Fibroblast of peridontal ligament (primary cell): Measurements from ENCODE around the gene PDLIM7.

ENCODE experiments used
- DNase-seq: peaks from one replicate; pipeline ENCODE4 v3.0.0-alpha.2; 2010; ENCODE audit errors: extremely low read depth

PDLIM7 gene

GRCh38 chr5:177524941-177525655, 27.7 kb upstream of the PDLIM7 start:
- no peak for DNase-seq

GRCh38 chr5:177524539-177524900, 27.1 kb upstream of the PDLIM7 start:
- DNase-seq: no peak

GRCh38 chr5:177523711-177524538, 26.5 kb upstream of the PDLIM7 start:
- no peak for DNase-seq

- DNase-seq: no peak
Measured at GRCh38 chr5:177520916-177521513, 23.6 kb upstream of the PDLIM7 start.

- DNase-seq: no peak
Measured at GRCh38 chr5:177520271-177520670, 22.9 kb upstream of the PDLIM7 start.

DNA sequence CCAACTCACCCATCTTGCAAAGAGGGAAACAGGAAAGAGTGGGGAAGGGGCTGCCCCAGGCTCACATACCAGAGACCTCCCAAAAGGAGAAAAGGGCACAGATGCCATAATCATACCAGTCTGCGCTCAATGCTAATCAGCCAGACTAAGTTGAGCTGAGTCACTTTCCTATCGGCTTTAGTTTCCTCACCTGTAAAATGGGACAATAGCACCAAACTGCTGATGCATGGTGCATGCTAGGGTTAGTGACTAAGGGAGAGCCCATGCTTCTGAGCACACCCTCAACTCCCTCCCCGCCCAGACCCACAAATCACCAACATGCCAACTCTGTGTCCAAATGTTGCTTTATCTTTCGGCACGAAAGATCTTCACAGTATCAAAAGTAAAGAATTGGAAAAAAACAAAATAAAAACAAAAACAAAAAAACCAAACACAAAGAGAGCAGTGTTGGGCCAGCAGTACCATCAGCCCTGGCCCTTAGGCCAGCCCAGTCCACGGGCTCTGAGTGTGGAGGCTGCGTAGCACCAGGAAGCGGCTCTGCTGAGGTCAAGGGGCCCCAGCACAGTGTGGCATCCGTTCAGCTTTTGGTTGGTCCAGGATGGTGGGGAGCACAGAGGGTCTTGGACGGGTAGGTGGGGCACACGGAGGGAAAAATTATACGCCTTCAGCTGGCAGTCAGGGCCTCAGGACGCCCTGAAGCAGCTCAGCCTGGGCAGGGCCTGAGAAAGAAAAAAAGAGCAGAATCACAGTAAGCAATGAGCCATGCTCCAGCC, 22.2 kb upstream of the PDLIM7 start:
- no peak for DNase-seq

DNA sequence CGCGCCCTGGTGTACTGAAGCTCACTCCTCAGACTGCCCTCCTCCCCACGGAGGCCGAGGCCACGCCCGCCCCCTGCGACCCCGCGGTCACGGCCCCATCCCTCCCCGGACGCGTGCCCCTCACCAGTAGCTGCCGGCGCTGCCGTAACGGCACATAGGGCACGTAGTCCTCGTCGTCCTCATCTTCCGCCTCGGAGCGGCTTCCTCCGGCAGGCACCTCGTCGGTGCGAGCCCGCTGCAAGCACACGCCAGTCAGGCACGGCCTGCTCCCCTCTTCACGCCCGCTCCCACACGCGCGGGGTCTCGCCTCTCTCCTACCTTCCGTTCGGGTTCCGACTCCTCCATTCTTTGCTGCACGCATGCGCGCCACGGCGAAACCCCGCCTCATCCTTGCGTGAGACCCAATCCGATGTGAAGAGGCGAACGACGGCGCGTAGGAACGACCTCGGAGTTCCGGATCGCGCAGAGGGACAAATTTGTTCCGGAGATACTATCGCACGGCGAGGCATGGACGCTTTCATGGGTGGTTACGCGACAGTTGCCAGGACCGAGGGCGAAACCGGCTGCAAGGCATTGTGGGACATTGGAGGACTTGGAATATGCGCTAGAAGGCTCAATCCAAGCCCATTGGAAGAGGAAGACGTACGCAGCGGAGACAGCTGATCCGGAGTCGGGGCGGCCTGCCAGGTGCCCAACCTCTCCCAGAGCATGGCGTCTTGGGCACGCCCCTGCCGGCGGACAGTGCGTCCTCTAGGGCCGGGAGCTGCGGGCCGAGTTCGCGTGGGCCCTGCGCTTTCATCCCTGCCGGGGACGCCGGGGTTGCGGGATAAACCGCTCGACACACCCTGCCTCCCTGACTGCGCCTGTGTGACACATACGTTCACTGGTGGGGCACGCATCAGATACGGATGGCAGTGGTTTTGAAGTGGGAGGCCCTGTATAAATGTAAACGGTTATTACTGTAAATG, 19.5 kb upstream of the PDLIM7 start, which contains the start of gene DDX41:
Gene DDX41 (minus strand): TSS at position 361 of the 968 bp plus-strand sequence. CDS start 16 bp downstream, at position 345.
- DNase-seq: peak; percentile 99

DNA sequence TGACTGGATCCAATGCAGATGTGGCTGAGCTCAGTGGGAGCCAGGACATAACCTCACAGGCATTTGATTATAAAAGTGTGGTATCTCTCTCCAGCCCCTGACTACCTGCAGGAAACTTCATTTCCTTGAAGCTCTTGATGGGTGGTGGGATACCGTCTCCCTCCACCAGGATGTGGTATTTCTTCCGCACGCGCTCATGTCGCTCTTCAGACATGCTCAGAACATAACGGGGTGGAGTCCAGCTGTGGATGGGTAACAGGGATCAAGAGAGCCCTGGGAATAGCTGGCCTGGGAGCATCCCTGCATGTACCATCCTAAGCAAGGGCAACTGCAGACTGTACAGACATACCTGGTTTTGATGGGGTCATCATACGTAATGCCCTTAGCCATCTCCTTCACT, 18.2 kb upstream of the PDLIM7 start:
- DNase-seq: no peak

GRCh38 chr5:177514541-177514940, 17.1 kb upstream of the PDLIM7 start:
- no peak for DNase-seq

DNA sequence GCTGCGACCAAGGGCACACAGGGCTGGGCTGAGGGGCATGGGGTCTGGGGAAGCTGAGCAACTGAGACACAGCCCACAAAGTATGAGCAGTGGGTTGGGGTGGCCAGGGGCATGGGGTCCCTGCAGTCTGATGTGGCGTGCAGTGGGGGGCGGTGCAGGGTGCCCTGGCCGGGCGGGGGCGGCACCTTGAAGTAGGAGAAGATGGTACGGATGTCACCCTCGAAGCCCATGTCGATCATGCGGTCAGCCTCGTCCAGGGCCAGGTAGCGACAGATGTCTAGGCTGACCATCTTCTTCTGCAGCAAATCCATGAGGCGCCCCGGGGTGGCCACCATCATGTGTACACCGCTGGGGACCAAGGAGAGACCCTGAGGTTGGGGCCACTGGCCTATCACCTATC, 16.1 kb upstream of the PDLIM7 start:
- DNase-seq: no peak

- DNase-seq: no peak
Measured at GRCh38 chr5:177512736-177513380, 15.5 kb upstream of the PDLIM7 start.

GRCh38 chr5:177511796-177512675, 14.6 kb upstream of the PDLIM7 start:
- DNase-seq: no peak

- DNase-seq: no peak
Measured at GRCh38 chr5:177511181-177511580, 13.8 kb upstream of the PDLIM7 start.

GRCh38 chr5:177510567-177511053, 13.2 kb upstream of the PDLIM7 start:
- DNase-seq: no peak

- DNase-seq: no peak
Measured at GRCh38 chr5:177509991-177510566, 12.7 kb upstream of the PDLIM7 start.

GRCh38 chr5:177509381-177509951, 12.1 kb upstream of the PDLIM7 start, which contains the start of gene DOK3:
Gene DOK3 (minus strand): TSS chr5:177509826. CDS start chr5:177509540, 286 bp downstream.
- DNase-seq: no peak

DNA sequence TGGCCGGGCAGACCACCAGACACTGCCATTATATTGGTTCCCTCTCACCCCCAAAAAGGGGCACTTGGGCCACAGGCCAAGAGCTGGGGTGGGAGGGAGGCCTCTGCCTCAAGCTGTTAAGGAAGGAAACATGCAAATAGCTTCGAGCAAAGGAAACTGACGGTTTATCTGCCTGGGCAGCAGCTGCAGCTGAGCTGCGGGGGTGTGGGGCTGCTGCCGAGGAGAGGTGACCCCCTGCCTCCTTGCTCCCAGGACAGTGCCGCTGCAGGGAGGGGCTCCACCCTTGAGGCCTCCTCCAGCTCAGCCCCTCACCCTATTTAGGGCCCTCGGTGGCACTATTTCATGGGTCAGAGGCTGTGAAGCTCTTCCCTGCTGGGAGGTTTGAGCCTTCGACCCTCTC, 11.4 kb upstream of the PDLIM7 start:
- DNase-seq: no peak

DNA sequence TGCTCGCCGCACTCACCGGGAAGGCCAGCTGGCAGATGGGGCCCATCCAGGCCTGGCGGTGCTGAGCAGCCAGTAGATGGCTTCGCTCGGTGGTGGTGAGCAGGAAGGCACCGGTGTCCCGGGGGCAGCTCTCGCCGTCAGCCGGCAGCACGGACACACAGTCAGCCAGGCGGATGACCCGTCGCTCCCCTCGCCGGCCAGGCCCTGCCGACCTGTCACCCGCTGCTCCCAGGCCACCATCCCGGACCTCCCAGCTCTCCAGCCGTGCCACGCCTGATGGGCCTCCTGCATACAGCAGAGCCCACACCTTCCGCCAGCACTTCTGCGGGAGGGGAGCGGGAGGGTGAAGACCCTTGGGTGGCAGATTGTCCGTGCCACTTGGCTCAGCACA, 10.8 kb upstream of the PDLIM7 start:
- no peak for DNase-seq
